Suprapubic skin (tissue), 4 donors: ENCODE measurements around the gene EGLN2.
"Not testable (repeated sequence)": the region's sequence is repeated elsewhere in the genome, so short reads cannot be mapped to it uniquely, and the experiment has no call there.

Source experiments
- CTCF ChIP-seq, 2 donors: fragments of 200-600 bp in 1 of 2; fragments of 450-650 bp in 1 of 2; sonication (generic) in 1 of 2; IDR thresholded peaks; one replicate each; pipeline ENCODE4 v1.5.1; 2016 to 2019; ENCODE audit warnings: antibody characterized with exemption in 2 of 2, mild to moderate bottlenecking in 1 of 2, moderate library complexity in 1 of 2
- POLR2A ChIP-seq, 2 donors: fragments of 450-650 bp; IDR thresholded peaks; one replicate each; pipeline ENCODE4 v1.6.1; 2017; ENCODE audit warnings: antibody characterized with exemption in 2 of 2, mild to moderate bottlenecking in 2 of 2, moderate library complexity in 2 of 2
- POLR2AphosphoS5 ChIP-seq, 3 donors: sonication (generic); formaldehyde crosslinking; IDR thresholded peaks; one replicate each; pipeline ENCODE4 v1.6.1; 2017; ENCODE audit warnings: antibody characterized with exemption in 3 of 3

- TF ChIP-seq POLR2A, CTCF, POLR2AphosphoS5 (IDR thresholded peaks at IDR 0.05): not testable (repeated sequence)
Observed at GRCh38 chr19:40852467-40853152, 53.6 kb downstream of the EGLN2 start.
